B cell (primary cell): ENCODE data around the gene FOXF1.

ENCODE experiments used
- CTCF ChIP-seq: fragments of 200-600 bp; IDR thresholded peaks from one replicate; pipeline ENCODE4 v1.8.0; 2022; ENCODE audit warnings: antibody characterized with exemption, mild to moderate bottlenecking
- EZH2 ChIP-seq: IDR thresholded peaks from 2 replicates; pipeline ENCODE4 v1.6.1; 2012; ENCODE audit warnings: borderline replicate concordance, low read depth, mild to moderate bottlenecking, moderate library complexity, low read length; ENCODE audit not compliant: insufficient read depth, poor library complexity, severe bottlenecking

- TF ChIP-seq CTCF (no peak), EZH2 (no peak)
These were observed 32.7 kb downstream of the FOXF1 start for GRCh38 chr16:86542756-86543750.
